HL-60 (cell line): Measurements from ENCODE around the gene MYH11.

Source experiments
- DNase-seq, 2 experiments: peaks; one replicate each; pipeline ENCODE4 v3.0.0-alpha.2; 2010 to 2020; ENCODE audit warnings: low read depth in 1 of 2, low spot score in 1 of 2
- H3K27ac ChIP-seq: fragments of 250-450 bp; sonication (Bioruptor Pico); replicated peaks from 2 replicates; pipeline ENCODE4 v1.5.1; 2020; ENCODE audit warnings: mild to moderate bottlenecking, moderate library complexity
- H3K27me3 ChIP-seq: fragments of 250-450 bp; sonication (Bioruptor Pico); 2 replicates; pipeline ENCODE4 v1.5.1; 2021; ENCODE audit warnings: mild to moderate bottlenecking, moderate library complexity; ENCODE audit not compliant: insufficient read depth, poor library complexity, severe bottlenecking
- H3K4me3 ChIP-seq: replicated peaks from 2 replicates; pipeline ENCODE4 v1.5.1; 2011; ENCODE audit warnings: mild to moderate bottlenecking, control low read depth, low read length; ENCODE audit not compliant: insufficient read depth
- CTCF ChIP-seq: IDR thresholded peaks from one replicate; pipeline ENCODE4 v1.5.1; 2011; ENCODE audit warnings: low read length, control low read depth, inconsistent platforms; ENCODE audit not compliant: insufficient read depth
- GABPA ChIP-seq: IDR thresholded peaks from 2 replicates; pipeline ENCODE4 v1.6.1; 2012; ENCODE audit warnings: low read depth
- POLR2AphosphoS5 ChIP-seq: IDR thresholded peaks from 2 replicates; pipeline ENCODE4 v1.6.1; 2012; ENCODE audit warnings: low read depth
- REST ChIP-seq: IDR thresholded peaks from 2 replicates; pipeline ENCODE4 v1.6.1; 2012; ENCODE audit warnings: low read depth; ENCODE audit not compliant: insufficient replicate concordance
- SPI1 ChIP-seq: IDR thresholded peaks from 2 replicates; pipeline ENCODE4 v1.6.1; 2012; ENCODE audit warnings: low read depth, mild to moderate bottlenecking, borderline replicate concordance

Gene MYH11

GRCh38 chr16:15771694-15772093 is 85.1 kb downstream of the MYH11 start:
- no peak overlapping the region for H3K4me3 ChIP-seq
- H3K27ac ChIP-seq: no peak overlapping the region
- no peak for TF ChIP-seq REST
- no peak for TF ChIP-seq SPI1
- TF ChIP-seq GABPA: no peak
- no peak for TF ChIP-seq CTCF
- no peak for TF ChIP-seq POLR2AphosphoS5

GRCh38 chr16:15770512-15770911 is 86.3 kb downstream of the MYH11 start:
- TF ChIP-seq REST (no peak), CTCF (no peak), POLR2AphosphoS5 (no peak), SPI1 (no peak), GABPA (no peak)
- DNase-seq: no peak
- no peak overlapping the region for H3K4me3 ChIP-seq
- H3K27ac ChIP-seq: no peak overlapping the region
- H3K27me3 ChIP-seq: no peaks in the 10 kb centered on the region

More at GRCh38 chr16:15771694-15772093, 85.1 kb downstream of the MYH11 start:
- H3K27me3 ChIP-seq: no peaks in the 10 kb centered on the region
- DNase-seq: no peak

GRCh38 chr16:15770107-15770506 is 86.7 kb downstream of the MYH11 start:
- TF ChIP-seq SPI1 (no peak), CTCF (no peak), POLR2AphosphoS5 (no peak), REST (no peak), GABPA (no peak)
- no peak overlapping the region for H3K27ac ChIP-seq

More at GRCh38 chr16:15770107-15770506, 86.7 kb downstream of the MYH11 start:
- no peak for DNase-seq
- Histone ChIP-seq H3K4me3 (no peak overlapping the region), H3K27me3 (no peaks in the 10 kb centered on the region)
